Activated naive CD8-positive, alpha-beta T cell (primary cell): ENCODE data around the gene NAA11.

Experiments
- H3K27ac Mint-ChIP-seq: one replicate; pipeline ENCODE4 v1.8.0; 2021; ENCODE audit warnings: mixed read lengths
- H3K27me3 Mint-ChIP-seq: one replicate; pipeline ENCODE4 v1.8.0; 2021; ENCODE audit warnings: mixed read lengths
- H3K36me3 Mint-ChIP-seq: one replicate; pipeline ENCODE4 v1.8.0; 2021; ENCODE audit warnings: mixed read lengths
- H3K4me1 Mint-ChIP-seq: one replicate; pipeline ENCODE4 v1.8.0; 2021; ENCODE audit warnings: low read depth, mixed read lengths
- H3K4me3 Mint-ChIP-seq: one replicate; pipeline ENCODE4 v1.8.0; 2021; ENCODE audit warnings: mild to moderate bottlenecking, mixed read lengths
- H3K9me3 Mint-ChIP-seq: one replicate; pipeline ENCODE4 v1.8.0; 2021; ENCODE audit warnings: low read depth, mixed read lengths

The NAA11 gene

GRCh38 chr4:79325864-79326328, at the start of gene NAA11:
Gene NAA11 (minus strand): TSS chr4:79326061. CDS start chr4:79325877, 184 bp downstream.
- Mint-ChIP-seq H3K9me3 (no peaks in the 10 kb centered on the region), H3K4me3 (no peak within 1 kb of the TSS), H3K27me3 (no peaks in the 10 kb centered on the region), H3K27ac (no peak within 1 kb of the TSS), H3K4me1 (no peaks in the 10 kb centered on the region), H3K36me3 (no peaks in the 10 kb centered on the region)

- Mint-ChIP-seq H3K36me3 (no peaks in the 10 kb centered on the region), H3K4me1 (no peaks in the 10 kb centered on the region), H3K27ac (no peak overlapping the region), H3K4me3 (no peak overlapping the region), H3K27me3 (no peaks in the 10 kb centered on the region), H3K9me3 (no peaks in the 10 kb centered on the region)
Observed at GRCh38 chr4:79370026-79370425, 44.2 kb upstream of the NAA11 start.

- no peaks in the 10 kb centered on the region for H3K9me3 Mint-ChIP-seq
- no peaks in the 10 kb centered on the region for H3K36me3 Mint-ChIP-seq
- no peaks in the 10 kb centered on the region for H3K27me3 Mint-ChIP-seq
- H3K4me3 Mint-ChIP-seq: no peak overlapping the region
- H3K4me1 Mint-ChIP-seq: no peaks in the 10 kb centered on the region
- no peak overlapping the region for H3K27ac Mint-ChIP-seq
Observed at GRCh38 chr4:79367096-79367495, 41.2 kb upstream of the NAA11 start.

GRCh38 chr4:79366422-79366821, 40.6 kb upstream of the NAA11 start:
- H3K4me1 Mint-ChIP-seq: no peaks in the 10 kb centered on the region
- H3K27ac Mint-ChIP-seq: no peak overlapping the region
- H3K4me3 Mint-ChIP-seq: no peak overlapping the region
- H3K27me3 Mint-ChIP-seq: no peaks in the 10 kb centered on the region
- no peaks in the 10 kb centered on the region for H3K36me3 Mint-ChIP-seq
- no peaks in the 10 kb centered on the region for H3K9me3 Mint-ChIP-seq

- Mint-ChIP-seq H3K36me3 (no peaks in the 10 kb centered on the region), H3K4me3 (no peak overlapping the region)
Observed at GRCh38 chr4:79364061-79364460, 38.2 kb upstream of the NAA11 start.

GRCh38 chr4:79362626-79363025, 36.8 kb upstream of the NAA11 start:
- Mint-ChIP-seq H3K27ac (no peak overlapping the region), H3K9me3 (no peaks in the 10 kb centered on the region), H3K4me1 (no peaks in the 10 kb centered on the region), H3K36me3 (no peaks in the 10 kb centered on the region), H3K27me3 (no peaks in the 10 kb centered on the region), H3K4me3 (no peak overlapping the region)

More at GRCh38 chr4:79364061-79364460, 38.2 kb upstream of the NAA11 start:
- no peaks in the 10 kb centered on the region for H3K27me3 Mint-ChIP-seq
- H3K4me1 Mint-ChIP-seq: no peaks in the 10 kb centered on the region
- H3K9me3 Mint-ChIP-seq: no peaks in the 10 kb centered on the region
- H3K27ac Mint-ChIP-seq: no peak overlapping the region

- no peak overlapping the region for H3K27ac Mint-ChIP-seq
- H3K36me3 Mint-ChIP-seq: no peaks in the 10 kb centered on the region
- no peaks in the 10 kb centered on the region for H3K9me3 Mint-ChIP-seq
- no peaks in the 10 kb centered on the region for H3K27me3 Mint-ChIP-seq
- H3K4me3 Mint-ChIP-seq: no peak overlapping the region
- H3K4me1 Mint-ChIP-seq: no peaks in the 10 kb centered on the region
Observed at GRCh38 chr4:79360006-79360405, 34.1 kb upstream of the NAA11 start.

- H3K4me1 Mint-ChIP-seq: no peaks in the 10 kb centered on the region
- no peak overlapping the region for H3K27ac Mint-ChIP-seq
- no peaks in the 10 kb centered on the region for H3K36me3 Mint-ChIP-seq
- H3K27me3 Mint-ChIP-seq: no peaks in the 10 kb centered on the region
- H3K4me3 Mint-ChIP-seq: no peak overlapping the region
- H3K9me3 Mint-ChIP-seq: no peaks in the 10 kb centered on the region
Observed at GRCh38 chr4:79358438-79358837, 32.6 kb upstream of the NAA11 start.

- Mint-ChIP-seq H3K27ac (no peak overlapping the region), H3K27me3 (no peaks in the 10 kb centered on the region), H3K9me3 (no peaks in the 10 kb centered on the region), H3K36me3 (no peaks in the 10 kb centered on the region), H3K4me3 (no peak overlapping the region), H3K4me1 (no peaks in the 10 kb centered on the region)
Observed at GRCh38 chr4:79357365-79357764, 31.5 kb upstream of the NAA11 start.

- Mint-ChIP-seq H3K4me1 (no peaks in the 10 kb centered on the region), H3K9me3 (peaks cover 9% of the 10 kb centered on the region), H3K4me3 (no peak overlapping the region), H3K27me3 (peaks cover 4% of the 10 kb centered on the region), H3K27ac (no peak overlapping the region), H3K36me3 (no peaks in the 10 kb centered on the region)
Observed at GRCh38 chr4:79353075-79353474, 27.2 kb upstream of the NAA11 start.

- Mint-ChIP-seq H3K36me3 (no peaks in the 10 kb centered on the region), H3K27me3 (peaks cover 4% of the 10 kb centered on the region), H3K4me1 (no peaks in the 10 kb centered on the region), H3K4me3 (no peak overlapping the region), H3K27ac (no peak overlapping the region), H3K9me3 (peaks cover 14% of the 10 kb centered on the region)
Observed at GRCh38 chr4:79348405-79348804, 22.5 kb upstream of the NAA11 start.

GRCh38 chr4:79341893-79342653, 16.2 kb upstream of the NAA11 start:
- H3K27ac Mint-ChIP-seq: no peak overlapping the region
- H3K4me1 Mint-ChIP-seq: no peaks in the 10 kb centered on the region
- H3K4me3 Mint-ChIP-seq: no peak overlapping the region
- no peaks in the 10 kb centered on the region for H3K36me3 Mint-ChIP-seq
- peaks cover 19% of the 10 kb centered on the region for H3K9me3 Mint-ChIP-seq
- no peaks in the 10 kb centered on the region for H3K27me3 Mint-ChIP-seq

GRCh38 chr4:79340568-79340967, 14.7 kb upstream of the NAA11 start:
- H3K27me3 Mint-ChIP-seq: no peaks in the 10 kb centered on the region
- H3K36me3 Mint-ChIP-seq: no peaks in the 10 kb centered on the region
- no peak overlapping the region for H3K4me3 Mint-ChIP-seq
- no peaks in the 10 kb centered on the region for H3K4me1 Mint-ChIP-seq
- peaks cover 19% of the 10 kb centered on the region for H3K9me3 Mint-ChIP-seq
- no peak overlapping the region for H3K27ac Mint-ChIP-seq

- no peak overlapping the region for H3K27ac Mint-ChIP-seq
- no peaks in the 10 kb centered on the region for H3K4me1 Mint-ChIP-seq
- no peaks in the 10 kb centered on the region for H3K36me3 Mint-ChIP-seq
- peaks cover 1% of the 10 kb centered on the region for H3K27me3 Mint-ChIP-seq
- H3K9me3 Mint-ChIP-seq: peaks cover 15% of the 10 kb centered on the region
- H3K4me3 Mint-ChIP-seq: no peak overlapping the region
Observed at GRCh38 chr4:79338148-79338547, 12.3 kb upstream of the NAA11 start.

GRCh38 chr4:79334783-79335182, 8.9 kb upstream of the NAA11 start:
- Mint-ChIP-seq H3K36me3 (no peaks in the 10 kb centered on the region), H3K9me3 (no peaks in the 10 kb centered on the region), H3K27me3 (peaks cover 1% of the 10 kb centered on the region), H3K4me3 (no peak overlapping the region), H3K4me1 (no peaks in the 10 kb centered on the region), H3K27ac (no peak overlapping the region)

GRCh38 chr4:79334341-79334740, 8.5 kb upstream of the NAA11 start:
- Mint-ChIP-seq H3K4me3 (no peak overlapping the region), H3K9me3 (no peaks in the 10 kb centered on the region), H3K36me3 (no peaks in the 10 kb centered on the region), H3K27me3 (peaks cover 1% of the 10 kb centered on the region), H3K27ac (no peak overlapping the region), H3K4me1 (no peaks in the 10 kb centered on the region)
